HepG2 (cell line): ENCODE measurements around the gene ERCC2.

Experiments used
- EP300 ChIP-seq, 3 experiments: sonication (generic) in 1 of 3; formaldehyde crosslinking in 1 of 3; IDR thresholded peaks; 2 replicates each; pipeline versions ENCODE4 v1.5.1 to v1.6.1; 2011 to 2020; ENCODE audit warnings: low read depth in 2 of 3, low read length in 2 of 3, borderline replicate concordance in 1 of 3, improper control_type of control experiment in 1 of 3, mild to moderate bottlenecking in 1 of 3, missing genetic modification reagents in 1 of 3, moderate library complexity in 1 of 3
- KAT2B ChIP-seq: fragments of 150-350 bp; IDR thresholded peaks from 2 replicates; pipeline ENCODE4 v1.6.1; 2014; ENCODE audit warnings: low read depth, low read length, borderline replicate concordance
- ZNF839 ChIP-seq: sonication (generic); formaldehyde crosslinking; IDR thresholded peaks from 2 replicates; pipeline ENCODE4 v1.4.0; 2020; ENCODE audit warnings: missing genetic modification reagents, mild to moderate bottlenecking, borderline replicate concordance
- ZNF879 ChIP-seq: sonication (generic); formaldehyde crosslinking; IDR thresholded peaks from 2 replicates; pipeline ENCODE4 v1.8.1; 2023; ENCODE audit warnings: missing genetic modification reagents

GRCh38 chr19:45333609-45334303, 36.6 kb downstream of the ERCC2 start:
- TF ChIP-seq ZNF879 (CRISPR knock-in tag) (no peak), KAT2B (no peak), EP300 (IDR thresholded peaks at IDR 0.05; ENCODE audit: low read depth in 2 of 2, low read length in 2 of 2) (no peak), EP300 (CRISPR knock-in tag; IDR thresholded peaks at IDR 0.05; ENCODE audit: borderline replicate concordance) (no peak), ZNF839 (CRISPR knock-in tag) (no peak)
